Measurements from ENCODE around the gene ZNF217. TPM values are rescaled to one million over a fixed set of nuclear protein-coding genes. Genes with fewer than 3 reads are reported as not detected.
"Not testable (repeated sequence)": the region's sequence is repeated elsewhere in the genome, so short reads cannot be mapped to it uniquely, and the experiment has no call there.

The ZNF217 gene
- total RNA-seq, 2 experiments from 2014 or later, result 37.2 to 38.3 TPM

DNA sequence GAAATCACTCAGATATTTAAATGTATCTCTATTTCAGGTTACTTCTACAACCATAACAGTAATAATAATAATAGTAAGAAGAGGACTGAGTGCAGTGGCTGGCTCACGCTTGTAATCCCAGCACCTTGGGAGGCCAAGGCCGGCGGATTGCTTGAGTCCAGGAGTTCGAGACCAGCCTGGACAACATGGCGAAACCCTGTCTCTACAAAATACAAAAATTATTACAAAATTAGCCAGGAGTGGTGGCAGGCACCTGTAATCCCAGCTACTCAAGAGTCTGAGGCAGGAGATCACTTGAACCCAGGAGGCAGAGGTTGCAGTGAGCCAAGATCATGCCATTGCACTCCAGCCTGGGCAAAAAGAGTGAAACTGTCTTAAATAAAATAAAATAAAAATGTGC is 11.8 kb upstream of the ZNF217 start:
- CTCF ChIA-PET, result interaction anchor here (0.6 kb wide), 1 partner anchor 18 kb away, joined by 3 read pairs; no protein-coding TSS in a partner anchor
- intact Hi-C loops (cut with micrococcal nuclease); H3K36me3 Mint-ChIP-seq (ENCODE audit: low read depth); H3K9me3 Mint-ChIP-seq; H3K27ac Mint-ChIP-seq; H3K4me3 Mint-ChIP-seq; DNase-seq; H3K27me3 Mint-ChIP-seq (ENCODE audit: low read depth): not testable (repeated sequence)
- peaks cover 33% of the 10 kb centered on the region for H3K4me1 Mint-ChIP-seq (ENCODE audit: low read depth)

DNA sequence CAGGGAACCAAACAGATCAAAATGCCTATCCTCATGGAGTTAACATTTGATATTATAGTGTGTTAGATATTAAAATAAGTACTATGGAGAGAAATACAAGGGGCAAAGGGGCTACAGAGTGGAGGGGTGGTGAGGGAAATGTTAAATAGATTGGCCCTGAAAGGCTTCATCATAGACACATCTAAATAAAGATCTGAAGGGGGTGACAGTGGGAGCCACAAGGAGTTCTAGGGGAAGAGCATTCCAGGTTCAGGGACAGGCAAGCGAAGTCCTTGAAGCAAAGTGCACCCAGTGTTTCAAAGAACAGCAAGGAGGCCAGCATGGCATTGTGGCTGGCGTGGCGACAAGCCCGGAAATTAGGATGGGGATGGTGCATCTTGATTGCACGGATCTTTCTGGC is 11.2 kb upstream of the ZNF217 start:
- not testable (repeated sequence) for H3K4me3 Mint-ChIP-seq
- H3K4me1 Mint-ChIP-seq (ENCODE audit: low read depth), result peaks cover 30% of the 10 kb centered on the region
- CTCF ChIA-PET, result interaction anchor here (0.6 kb wide), 1 partner anchor 19 kb away, joined by 3 read pairs; no protein-coding TSS in a partner anchor

DNA sequence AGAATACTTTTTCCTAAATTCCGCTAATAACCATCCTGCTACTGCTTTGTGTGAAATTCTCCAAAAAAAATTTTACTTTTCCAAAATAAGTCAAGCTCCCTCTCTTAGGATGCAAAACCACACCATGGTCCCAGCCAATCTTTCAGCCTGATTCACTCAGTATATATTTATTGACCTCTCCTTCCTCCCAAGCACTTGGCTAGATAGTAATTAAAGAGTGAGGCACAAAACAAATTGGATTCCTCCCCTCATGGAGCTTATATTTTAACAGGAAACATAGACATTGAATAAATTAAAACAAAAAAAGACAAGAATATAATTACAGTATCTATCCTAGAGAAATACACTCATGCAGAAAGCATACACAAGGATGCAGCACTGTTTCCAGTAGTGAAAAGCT is 9.0 kb upstream of the ZNF217 start:
- DNase-seq, result no peak
- intact Hi-C loops (cut with micrococcal nuclease), result no loop called here
- no peak overlapping the region for H3K4me3 Mint-ChIP-seq
- no peaks in the 10 kb centered on the region for H3K36me3 Mint-ChIP-seq (ENCODE audit: low read depth)
- H3K27me3 Mint-ChIP-seq (ENCODE audit: low read depth), result no peaks in the 10 kb centered on the region
- H3K27ac Mint-ChIP-seq, result no peak overlapping the region
- peaks cover 34% of the 10 kb centered on the region for H3K4me1 Mint-ChIP-seq (ENCODE audit: low read depth)
- CTCF ChIA-PET, result interaction anchor here (0.6 to 1.1 kb wide), 2 partner anchors 21 to 40 kb away, joined by 3 to 5 read pairs; no protein-coding TSS in a partner anchor
- no peaks in the 10 kb centered on the region for H3K9me3 Mint-ChIP-seq

More for the DNA sequence above, 11.2 kb upstream of the ZNF217 start:
- H3K36me3 Mint-ChIP-seq (ENCODE audit: low read depth); intact Hi-C loops (cut with micrococcal nuclease); H3K27ac Mint-ChIP-seq; H3K27me3 Mint-ChIP-seq (ENCODE audit: low read depth); H3K9me3 Mint-ChIP-seq; DNase-seq: not testable (repeated sequence)

DNA sequence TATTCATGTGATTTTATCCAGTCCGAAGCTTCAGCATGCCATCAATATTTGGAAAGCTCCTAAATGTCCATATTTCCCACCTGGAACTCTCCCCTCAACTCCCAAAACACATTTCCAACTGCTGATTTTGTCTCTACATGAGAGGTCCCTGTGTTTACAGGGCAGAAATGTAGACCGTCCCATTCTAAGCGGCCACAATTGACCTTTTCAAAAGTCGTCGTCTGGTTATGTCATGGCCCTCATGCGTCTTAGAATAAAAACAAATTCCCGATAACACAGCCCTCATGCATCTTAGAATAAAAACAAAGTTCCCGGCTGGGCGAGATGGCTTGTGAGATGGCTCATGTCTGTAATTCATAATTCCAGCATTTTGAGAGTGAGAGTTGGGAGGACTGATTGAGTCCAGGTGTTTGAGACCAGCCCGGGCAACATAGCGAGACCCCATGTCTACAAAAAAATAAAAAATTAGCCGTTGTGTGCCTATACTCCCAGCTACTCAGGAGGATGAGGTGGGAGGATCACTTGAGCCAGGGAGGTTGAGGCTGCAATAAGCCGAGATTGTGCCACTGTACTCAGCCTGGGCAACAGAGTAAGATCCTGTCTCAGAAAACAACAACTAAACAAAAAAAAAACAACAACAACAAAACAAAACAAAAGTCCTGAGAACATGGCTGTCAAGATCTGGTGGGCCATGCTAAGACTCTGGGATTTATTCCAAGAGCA is 6.4 kb upstream of the ZNF217 start:
- DNase-seq, result no peak
- no peak overlapping the region for H3K4me3 Mint-ChIP-seq
- H3K27ac Mint-ChIP-seq, result peak overlapping the region; percentile 25
- H3K4me1 Mint-ChIP-seq (ENCODE audit: low read depth), result peaks cover 50% of the 10 kb centered on the region
- H3K9me3 Mint-ChIP-seq, result no peaks in the 10 kb centered on the region
- CTCF ChIA-PET, result interaction anchor here (0.5 to 1.2 kb wide), 2 partner anchors 10 kb away, joined by 3 read pairs; no protein-coding TSS in a partner anchor
- intact Hi-C loops (cut with micrococcal nuclease), result loop anchor here (2.0 to 10.0 kb wide), 3 partner anchors 53 to 685 kb away; no protein-coding TSS in a partner anchor
- no peaks in the 10 kb centered on the region for H3K27me3 Mint-ChIP-seq (ENCODE audit: low read depth)
- H3K36me3 Mint-ChIP-seq (ENCODE audit: low read depth), result peaks cover 2% of the 10 kb centered on the region

DNA sequence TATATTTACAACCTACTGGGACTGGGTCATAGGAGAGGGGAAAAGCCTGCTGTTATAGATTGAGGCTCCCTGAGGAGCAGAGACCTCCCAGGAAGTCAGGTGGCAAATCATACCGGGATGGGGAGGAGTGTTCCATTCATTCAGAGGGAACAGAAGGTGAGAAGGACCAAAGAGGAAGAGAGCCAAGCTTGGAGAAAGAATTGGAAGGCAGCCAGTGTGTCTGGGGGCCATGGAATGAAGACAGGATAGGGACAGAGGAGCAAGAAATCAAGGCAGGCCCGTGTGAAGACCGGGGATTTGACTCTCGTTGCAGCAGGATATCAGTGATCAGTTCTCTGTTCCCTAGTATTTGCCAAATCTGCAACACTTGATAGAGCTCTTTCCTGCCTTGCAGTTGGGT is 5.7 kb upstream of the ZNF217 start:
- peaks cover 48% of the 10 kb centered on the region for H3K4me1 Mint-ChIP-seq (ENCODE audit: low read depth)
- intact Hi-C loops (cut with micrococcal nuclease), result loop anchor here (2.0 to 10.0 kb wide), 3 partner anchors 53 to 685 kb away; no protein-coding TSS in a partner anchor
- peak overlapping the region; percentile 53 for H3K27ac Mint-ChIP-seq
- no peak for DNase-seq
- CTCF ChIA-PET, result interaction anchor here (0.5 to 1.2 kb wide), 2 partner anchors 9 to 11 kb away, joined by 3 read pairs; no protein-coding TSS in a partner anchor
- H3K36me3 Mint-ChIP-seq (ENCODE audit: low read depth), result peaks cover 3% of the 10 kb centered on the region
- H3K27me3 Mint-ChIP-seq (ENCODE audit: low read depth), result no peaks in the 10 kb centered on the region
- no peak overlapping the region for H3K4me3 Mint-ChIP-seq
- H3K9me3 Mint-ChIP-seq, result no peaks in the 10 kb centered on the region

DNA sequence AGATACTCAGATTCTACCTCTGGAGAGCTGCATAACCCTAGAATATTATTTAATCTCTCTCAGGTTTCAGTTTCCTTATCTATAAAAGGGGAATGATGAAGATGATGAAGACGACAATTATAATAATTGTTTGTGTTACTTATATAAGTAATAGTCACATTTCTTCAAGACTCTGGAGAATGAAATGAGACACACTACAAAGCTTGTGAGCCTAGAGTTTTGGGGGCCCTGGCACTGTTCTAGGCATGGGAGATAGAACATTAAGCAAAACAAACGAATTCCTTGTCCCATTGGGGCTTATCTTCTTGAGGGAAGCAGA is 5.4 kb upstream of the ZNF217 start:
- H3K4me3 Mint-ChIP-seq, result no peak overlapping the region
- H3K36me3 Mint-ChIP-seq (ENCODE audit: low read depth), result peaks cover 3% of the 10 kb centered on the region
- no peak for DNase-seq
- H3K27me3 Mint-ChIP-seq (ENCODE audit: low read depth), result no peaks in the 10 kb centered on the region
- H3K9me3 Mint-ChIP-seq, result no peaks in the 10 kb centered on the region
- intact Hi-C loops (cut with micrococcal nuclease), result loop anchor here (2.0 to 10.0 kb wide), 3 partner anchors 54 to 686 kb away; no protein-coding TSS in a partner anchor
- CTCF ChIA-PET, result interaction anchor here (1.2 kb wide), 1 partner anchor 11 kb away, joined by 3 read pairs; no protein-coding TSS in a partner anchor
- H3K27ac Mint-ChIP-seq, result peak overlapping the region; percentile 77
- peaks cover 48% of the 10 kb centered on the region for H3K4me1 Mint-ChIP-seq (ENCODE audit: low read depth)

DNA sequence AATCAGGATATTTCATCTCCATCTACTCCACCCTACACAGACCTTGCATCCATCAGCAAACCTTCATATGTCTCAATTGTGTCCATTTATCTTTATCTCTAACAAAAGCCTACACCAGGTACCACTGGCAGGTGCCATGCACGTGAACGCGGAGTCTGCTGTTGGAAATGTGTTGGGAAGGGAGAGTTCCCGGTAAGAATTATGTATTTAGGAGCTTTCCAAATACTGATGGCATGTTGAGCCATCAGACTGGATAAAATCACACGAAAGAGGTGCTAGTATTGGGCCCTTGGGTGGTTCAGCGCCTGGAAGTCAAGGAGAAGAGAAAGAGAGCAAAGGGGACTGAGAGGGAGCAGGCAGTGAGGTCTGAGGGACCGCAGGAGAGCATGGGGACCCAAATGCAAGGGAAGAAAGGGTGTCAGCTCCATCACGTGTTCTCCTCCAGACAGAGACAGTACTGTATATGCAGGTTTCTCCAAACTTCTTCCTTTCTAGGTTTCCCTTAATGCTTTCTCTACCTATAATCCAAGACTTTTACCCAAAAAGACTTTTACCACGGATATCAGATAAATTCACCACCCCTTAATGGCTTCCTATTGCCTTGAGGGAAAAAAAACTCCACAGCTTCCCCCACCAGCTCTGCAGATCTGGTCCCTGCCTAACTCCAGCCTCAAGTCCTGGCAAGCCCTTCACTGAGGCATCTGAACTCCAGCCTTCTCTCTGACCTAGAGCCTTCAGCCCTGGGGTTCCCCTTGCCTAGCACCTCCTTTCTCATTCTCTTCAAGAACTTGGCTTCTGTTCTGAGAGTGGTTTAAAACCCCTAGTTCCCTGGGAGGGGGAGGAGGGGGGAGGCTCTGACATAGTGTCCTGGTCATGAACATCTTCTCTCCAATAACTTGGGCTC is 4.8 kb upstream of the ZNF217 start:
- CTCF ChIA-PET, result interaction anchor here (1.2 kb wide), 1 partner anchor 12 kb away, joined by 3 read pairs; no protein-coding TSS in a partner anchor
- peaks cover 44% of the 10 kb centered on the region for H3K4me1 Mint-ChIP-seq (ENCODE audit: low read depth)
- intact Hi-C loops (cut with micrococcal nuclease), result loop anchor here (1.0 to 10.0 kb wide), 4 partner anchors 11 to 686 kb away; no protein-coding TSS in a partner anchor

DNA sequence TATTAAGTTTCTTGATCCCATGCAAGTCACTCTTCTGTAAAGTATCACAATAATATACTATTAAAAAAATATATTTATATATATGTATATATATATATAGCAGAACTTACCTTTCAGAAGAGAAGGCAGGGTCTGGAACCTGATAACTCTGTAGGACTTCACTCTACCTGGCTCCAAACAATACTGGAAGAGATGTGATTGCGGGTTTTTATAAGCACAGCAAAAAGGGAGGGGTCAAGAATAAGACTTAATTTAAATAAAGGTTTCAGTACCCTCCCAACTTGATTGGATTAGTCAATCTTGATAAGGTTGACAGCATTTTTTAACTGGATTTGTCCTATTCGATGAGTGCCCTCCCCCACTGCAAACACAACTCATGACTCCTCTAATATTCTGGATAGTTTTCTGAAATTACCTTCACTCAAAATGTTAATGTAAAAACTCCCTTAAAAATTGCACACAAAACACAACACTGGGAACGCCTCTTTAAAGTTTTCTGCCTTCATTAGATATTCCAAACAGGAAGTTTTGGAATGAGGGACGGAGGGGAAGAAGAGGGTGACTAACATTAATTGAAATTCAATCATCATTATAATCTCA is 4.0 kb upstream of the ZNF217 start:
- H3K9me3 Mint-ChIP-seq, result no peaks in the 10 kb centered on the region
- H3K27ac Mint-ChIP-seq, result peak overlapping the region; percentile 77
- no peak for DNase-seq
- H3K27me3 Mint-ChIP-seq (ENCODE audit: low read depth), result no peaks in the 10 kb centered on the region
- peaks cover 3% of the 10 kb centered on the region for H3K36me3 Mint-ChIP-seq (ENCODE audit: low read depth)
- H3K4me1 Mint-ChIP-seq (ENCODE audit: low read depth), result peaks cover 44% of the 10 kb centered on the region
- no peak overlapping the region for H3K4me3 Mint-ChIP-seq
- CTCF ChIA-PET, result interaction anchor here (0.7 kb wide), 1 partner anchor 13 kb away, joined by 4 read pairs; no protein-coding TSS in a partner anchor
- intact Hi-C loops (cut with micrococcal nuclease), result loop anchor here (1.0 to 10.0 kb wide), 4 partner anchors 12 to 687 kb away; no protein-coding TSS in a partner anchor

More for the DNA sequence above, 4.8 kb upstream of the ZNF217 start:
- H3K4me3 Mint-ChIP-seq, result no peak overlapping the region
- H3K36me3 Mint-ChIP-seq (ENCODE audit: low read depth), result peaks cover 3% of the 10 kb centered on the region
- peak; percentile 74 for DNase-seq
- no peaks in the 10 kb centered on the region for H3K9me3 Mint-ChIP-seq
- H3K27me3 Mint-ChIP-seq (ENCODE audit: low read depth), result no peaks in the 10 kb centered on the region
- H3K27ac Mint-ChIP-seq, result peak overlapping the region; percentile 77

DNA sequence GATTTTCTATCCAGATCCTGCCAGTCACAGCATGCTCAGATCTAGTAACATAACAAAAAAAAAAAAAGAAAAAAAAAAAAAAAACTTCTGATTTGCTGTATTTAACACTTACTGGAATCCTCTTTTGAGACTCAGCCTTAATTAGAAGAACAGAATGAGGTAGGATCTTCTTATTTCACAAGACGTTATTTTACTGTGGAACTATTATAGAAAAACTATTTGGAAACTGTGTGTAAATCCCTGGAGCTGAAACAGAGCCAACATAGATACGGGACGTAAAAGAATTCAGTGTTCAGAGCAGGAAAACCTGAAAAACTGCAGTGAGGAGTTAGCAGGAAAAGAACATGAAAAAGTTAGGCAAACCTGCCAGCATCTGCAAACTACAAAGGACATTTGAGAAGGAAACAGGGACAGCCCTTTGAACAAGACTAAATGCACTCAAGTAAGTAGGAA is 3.4 kb upstream of the ZNF217 start:
- peak overlapping the region; percentile 73 for H3K4me3 Mint-ChIP-seq
- CTCF ChIA-PET, result interaction anchor here (0.6 to 0.9 kb wide), 3 partner anchors 12 to 65 kb away, joined by 4 to 5 read pairs (median 4); no protein-coding TSS in a partner anchor
- no peaks in the 10 kb centered on the region for H3K9me3 Mint-ChIP-seq
- H3K27me3 Mint-ChIP-seq (ENCODE audit: low read depth), result no peaks in the 10 kb centered on the region
- intact Hi-C loops (cut with micrococcal nuclease), result loop anchor here (5.0 to 10.0 kb wide), 2 partner anchors 110 to 688 kb away; no protein-coding TSS in a partner anchor
- peaks cover 44% of the 10 kb centered on the region for H3K4me1 Mint-ChIP-seq (ENCODE audit: low read depth)
- H3K36me3 Mint-ChIP-seq (ENCODE audit: low read depth), result peaks cover 3% of the 10 kb centered on the region
- peak overlapping the region; percentile 91 for H3K27ac Mint-ChIP-seq
- DNase-seq, result no peak

DNA sequence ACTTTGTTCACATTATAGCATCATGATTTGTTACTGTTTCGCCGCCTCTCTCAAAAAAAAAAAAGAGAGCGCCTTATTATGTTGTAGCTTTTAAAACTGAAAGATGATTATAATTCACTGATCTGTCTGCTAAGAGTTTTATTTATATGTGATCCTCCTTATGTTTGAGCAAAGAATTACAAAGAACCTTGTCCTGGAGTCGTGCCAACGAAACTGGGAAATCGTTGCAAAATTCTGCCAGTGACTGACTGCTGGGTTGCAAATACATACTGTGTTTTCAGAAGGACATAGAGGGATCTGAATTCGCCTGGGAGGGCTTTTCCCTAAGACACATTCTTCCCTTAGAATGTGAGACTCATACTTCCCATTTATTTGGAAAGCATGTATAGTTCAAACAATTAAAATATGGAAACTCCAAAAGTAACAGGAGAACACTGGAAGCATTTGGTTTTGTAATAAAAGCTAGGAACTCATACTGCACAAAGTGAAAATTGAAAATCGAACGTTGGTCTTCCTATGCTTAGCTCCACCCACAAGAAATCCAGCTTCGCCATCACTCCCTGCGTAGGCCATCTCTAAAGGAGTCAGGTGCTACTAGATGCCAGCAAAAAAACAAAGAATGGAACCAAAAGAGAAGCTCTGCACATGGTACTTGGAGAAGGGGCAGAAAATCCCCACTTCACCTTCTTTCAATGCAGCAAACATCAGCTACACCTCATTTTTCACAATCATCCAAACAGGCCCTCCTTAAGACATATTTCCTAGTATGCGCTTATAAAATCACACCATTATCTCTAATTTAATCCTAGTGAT is 2.8 kb upstream of the ZNF217 start:
- not testable (repeated sequence) for H3K9me3 Mint-ChIP-seq; H3K36me3 Mint-ChIP-seq (ENCODE audit: low read depth); H3K27me3 Mint-ChIP-seq (ENCODE audit: low read depth)
- intact Hi-C loops (cut with micrococcal nuclease), result loop anchor here (5.0 to 10.0 kb wide), 2 partner anchors 111 to 688 kb away; no protein-coding TSS in a partner anchor
- Mint-ChIP-seq H3K4me3 (peak overlapping the region; percentile 73), H3K27ac (peak overlapping the region; percentile 91), H3K4me1 (ENCODE audit: low read depth) (peaks cover 44% of the 10 kb centered on the region)
- CTCF ChIA-PET, result interaction anchor here (0.6 to 1.0 kb wide), 4 partner anchors 12 to 65 kb away, joined by 3 to 5 read pairs (median 4); no protein-coding TSS in a partner anchor
- peak; percentile 37 for DNase-seq

DNA sequence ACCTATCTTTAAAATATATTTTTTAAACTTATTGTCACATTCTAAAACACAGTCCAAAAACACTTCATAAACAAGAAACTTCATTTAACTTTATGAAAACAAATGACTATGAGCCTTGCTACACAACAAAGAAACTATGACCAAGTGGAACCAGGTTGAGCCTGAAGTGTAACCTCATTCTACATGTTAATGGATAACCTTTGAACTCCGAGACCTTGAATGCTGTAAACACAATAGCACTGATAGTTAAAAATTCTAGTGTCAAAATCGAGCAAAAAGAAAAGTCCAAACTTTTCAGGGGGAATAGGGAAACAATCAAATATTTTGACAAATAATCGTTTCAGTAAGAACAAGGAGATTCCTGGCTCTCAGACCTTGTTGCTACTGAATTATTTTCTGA is 2.1 kb upstream of the ZNF217 start:
- intact Hi-C loops (cut with micrococcal nuclease), result loop anchor here (2.0 to 10.0 kb wide), 3 partner anchors 27 to 689 kb away; no protein-coding TSS in a partner anchor
- H3K4me1 Mint-ChIP-seq (ENCODE audit: low read depth), result peaks cover 44% of the 10 kb centered on the region
- not testable (repeated sequence) for H3K9me3 Mint-ChIP-seq; H3K36me3 Mint-ChIP-seq (ENCODE audit: low read depth); H3K27me3 Mint-ChIP-seq (ENCODE audit: low read depth); DNase-seq
- peak overlapping the region; percentile 73 for H3K4me3 Mint-ChIP-seq
- peak overlapping the region; percentile 94 for H3K27ac Mint-ChIP-seq
- CTCF ChIA-PET, result interaction anchor here (1.0 to 1.5 kb wide), 2 partner anchors 15 to 18 kb away, joined by 3 read pairs; no protein-coding TSS in a partner anchor
